ENCODE results near the gene LRRC23. TPM values are rescaled to one million over a fixed set of nuclear protein-coding genes. Genes with fewer than 3 reads are reported as not detected.

The LRRC23 gene
- total RNA-seq, 1 donor from 2014 or later: 7.7 TPM

DNA sequence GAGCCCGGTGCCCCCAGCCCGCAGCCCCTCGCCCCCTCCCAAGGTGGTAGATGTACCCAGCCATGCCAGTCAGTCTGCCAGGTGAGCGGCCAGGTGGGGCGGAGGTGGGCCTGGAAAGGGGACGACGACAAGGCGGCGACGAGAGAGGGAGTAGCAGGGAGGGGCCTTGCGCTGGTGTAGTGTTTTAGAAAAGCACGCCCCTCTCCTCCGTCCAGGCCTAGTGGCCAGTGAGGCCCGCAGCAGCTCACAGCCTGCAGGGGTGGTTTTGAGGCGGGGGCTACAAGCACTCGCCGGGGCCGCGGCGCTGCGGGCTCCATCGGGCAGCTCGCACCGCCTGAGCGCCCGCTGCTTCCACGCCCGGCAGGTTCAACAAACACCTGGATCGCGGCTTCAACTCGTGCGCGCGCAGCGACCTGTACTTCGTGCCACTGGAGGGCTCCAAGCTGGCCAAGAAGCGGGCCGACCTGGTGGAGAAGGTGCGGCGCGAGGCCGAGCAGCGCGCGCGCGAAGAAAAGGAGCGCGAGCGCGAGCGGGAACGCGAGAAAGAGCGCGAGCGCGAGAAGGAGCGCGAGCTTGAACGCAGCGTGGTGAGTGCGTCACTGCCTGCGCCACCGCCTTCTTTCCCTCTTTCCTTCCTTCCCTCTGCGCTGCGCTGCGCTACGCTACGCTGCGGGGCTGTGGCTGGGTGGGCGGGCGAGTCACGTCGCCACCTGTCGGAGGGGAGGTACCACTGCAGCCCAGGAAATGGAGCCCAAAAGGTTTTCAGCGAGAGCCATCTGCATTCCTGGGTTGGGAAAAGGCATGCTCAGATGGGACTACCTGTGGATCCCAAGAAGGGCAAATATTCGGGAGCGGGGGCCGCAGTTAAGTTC, 33.1 kb downstream of the LRRC23 start:
- DNase-seq: peak; percentile 95
- intact Hi-C loops (cut with micrococcal nuclease): no loop called here
- ATAC-seq: peak; percentile 88

DNA sequence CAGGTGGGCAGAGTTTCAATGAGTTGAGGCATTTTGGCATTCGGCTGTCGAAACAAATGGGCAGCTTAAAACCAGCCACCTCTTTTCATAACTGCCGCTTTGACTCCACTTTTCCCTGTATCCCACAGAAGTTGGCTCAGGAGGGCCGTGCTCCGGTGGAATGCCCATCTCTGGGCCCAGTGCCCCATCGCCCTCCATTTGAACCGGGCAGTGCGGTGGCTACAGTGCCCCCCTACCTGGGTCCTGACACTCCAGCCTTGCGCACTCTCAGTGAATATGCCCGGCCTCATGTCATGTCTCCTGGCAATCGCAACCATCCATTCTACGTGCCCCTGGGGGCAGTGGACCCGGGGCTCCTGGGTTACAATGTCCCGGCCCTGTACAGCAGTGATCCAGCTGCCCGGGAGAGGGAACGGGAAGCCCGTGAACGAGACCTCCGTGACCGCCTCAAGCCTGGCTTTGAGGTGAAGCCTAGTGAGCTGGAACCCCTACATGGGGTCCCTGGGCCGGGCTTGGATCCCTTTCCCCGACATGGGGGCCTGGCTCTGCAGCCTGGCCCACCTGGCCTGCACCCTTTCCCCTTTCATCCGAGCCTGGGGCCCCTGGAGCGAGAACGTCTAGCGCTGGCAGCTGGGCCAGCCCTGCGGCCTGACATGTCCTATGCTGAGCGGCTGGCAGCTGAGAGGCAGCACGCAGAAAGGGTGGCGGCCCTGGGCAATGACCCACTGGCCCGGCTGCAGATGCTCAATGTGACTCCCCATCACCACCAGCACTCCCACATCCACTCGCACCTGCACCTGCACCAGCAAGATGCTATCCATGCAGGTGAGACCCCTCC, 34.0 kb downstream of the LRRC23 start:
- DNase-seq (peak; percentile 49), ATAC-seq (peak; percentile 1)
- intact Hi-C loops (cut with micrococcal nuclease): no loop called here

DNA sequence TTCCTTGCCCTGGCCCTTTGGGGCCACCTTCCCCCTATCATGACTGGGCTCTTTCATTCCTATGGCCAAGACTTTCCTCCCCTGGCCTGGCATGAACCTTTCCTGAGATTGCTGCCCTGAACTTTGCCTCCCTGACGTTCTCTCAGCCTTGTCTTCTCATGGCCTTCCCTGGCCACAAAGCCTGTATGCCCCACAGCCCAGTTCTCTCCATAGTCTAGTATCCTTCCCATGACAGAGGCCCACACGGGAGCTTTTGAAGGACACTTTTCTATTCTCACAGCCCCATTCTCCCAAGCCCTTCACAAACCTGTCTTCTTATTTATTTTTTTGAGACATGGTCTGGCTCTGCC, 34.5 kb downstream of the LRRC23 start:
- no peak for DNase-seq
- intact Hi-C loops (cut with micrococcal nuclease): no loop called here

DNA sequence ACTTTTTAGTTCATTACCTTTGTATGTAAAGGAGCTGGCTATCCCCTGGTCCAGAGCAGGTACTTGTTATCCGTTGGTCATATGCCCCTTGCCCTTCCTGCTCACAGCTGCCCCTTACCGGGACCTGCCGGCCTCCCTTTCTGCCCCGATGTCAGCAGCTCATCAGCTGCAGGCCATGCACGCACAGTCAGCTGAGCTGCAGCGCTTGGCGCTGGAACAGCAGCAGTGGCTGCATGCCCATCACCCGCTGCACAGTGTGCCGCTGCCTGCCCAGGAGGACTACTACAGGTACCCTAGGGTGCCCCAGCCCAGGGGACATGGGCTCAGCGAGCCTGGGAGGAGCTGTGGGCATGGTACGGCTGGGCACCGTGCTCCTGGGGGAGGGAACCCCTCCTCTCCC, 36.6 kb downstream of the LRRC23 start:
- ATAC-seq (no peak), DNase-seq (peak; percentile 68)
- intact Hi-C loops (cut with micrococcal nuclease): no loop called here

More for the DNA sequence above, 34.5 kb downstream of the LRRC23 start:
- ATAC-seq: no peak

DNA sequence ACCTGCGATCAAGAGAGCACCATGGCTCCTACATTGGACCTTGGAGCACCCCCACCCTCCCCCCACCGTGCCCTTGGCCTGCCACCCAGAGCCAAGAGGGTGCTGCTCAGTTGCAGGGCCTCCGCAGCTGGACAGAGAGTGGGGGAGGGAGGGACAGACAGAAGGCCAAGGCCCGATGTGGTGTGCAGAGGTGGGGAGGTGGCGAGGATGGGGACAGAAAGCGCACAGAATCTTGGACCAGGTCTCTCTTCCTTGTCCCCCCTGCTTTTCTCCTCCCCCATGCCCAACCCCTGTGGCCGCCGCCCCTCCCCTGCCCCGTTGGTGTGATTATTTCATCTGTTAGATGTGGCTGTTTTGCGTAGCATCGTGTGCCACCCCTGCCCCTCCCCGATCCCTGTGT, 37.2 kb downstream of the LRRC23 start:
- ATAC-seq (no peak), DNase-seq (peak; percentile 42)
- intact Hi-C loops (cut with micrococcal nuclease): no loop called here

DNA sequence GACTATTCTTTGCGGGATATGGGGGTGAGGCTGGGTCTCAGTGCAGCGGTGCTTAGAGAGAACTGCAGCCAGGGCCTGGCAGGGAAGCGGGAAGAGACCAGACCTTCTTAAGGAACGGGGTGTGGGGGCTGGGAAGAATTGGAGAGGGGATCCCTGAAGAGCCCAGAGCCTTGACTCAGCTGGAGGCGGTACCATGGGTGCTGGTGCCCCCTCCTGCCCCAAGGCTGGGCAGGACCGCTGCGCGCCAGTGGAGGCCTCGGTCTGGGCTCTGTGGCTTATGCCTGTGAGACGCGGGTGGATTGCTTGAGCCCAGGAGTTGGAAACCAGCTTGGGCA, 37.7 kb downstream of the LRRC23 start:
- peak; percentile 35 for DNase-seq
- intact Hi-C loops (cut with micrococcal nuclease): no loop called here

DNA sequence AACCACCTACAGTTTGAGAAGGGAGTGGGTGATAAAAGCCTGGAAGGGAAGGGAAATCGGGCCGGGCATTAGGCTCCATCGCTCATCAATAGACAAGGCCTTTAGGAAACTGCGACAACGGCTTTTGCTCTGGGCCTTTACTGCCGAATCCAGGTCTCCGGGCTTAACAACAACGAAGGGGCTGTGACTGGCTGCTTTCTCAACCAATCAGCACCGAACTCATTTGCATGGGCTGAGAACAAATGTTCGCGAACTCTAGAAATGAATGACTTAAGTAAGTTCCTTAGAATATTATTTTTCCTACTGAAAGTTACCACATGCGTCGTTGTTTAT, 38.7 kb downstream of the LRRC23 start:
- intact Hi-C loops (cut with micrococcal nuclease): no loop called here

More for the DNA sequence above, 37.7 kb downstream of the LRRC23 start:
- ATAC-seq: no peak

DNA sequence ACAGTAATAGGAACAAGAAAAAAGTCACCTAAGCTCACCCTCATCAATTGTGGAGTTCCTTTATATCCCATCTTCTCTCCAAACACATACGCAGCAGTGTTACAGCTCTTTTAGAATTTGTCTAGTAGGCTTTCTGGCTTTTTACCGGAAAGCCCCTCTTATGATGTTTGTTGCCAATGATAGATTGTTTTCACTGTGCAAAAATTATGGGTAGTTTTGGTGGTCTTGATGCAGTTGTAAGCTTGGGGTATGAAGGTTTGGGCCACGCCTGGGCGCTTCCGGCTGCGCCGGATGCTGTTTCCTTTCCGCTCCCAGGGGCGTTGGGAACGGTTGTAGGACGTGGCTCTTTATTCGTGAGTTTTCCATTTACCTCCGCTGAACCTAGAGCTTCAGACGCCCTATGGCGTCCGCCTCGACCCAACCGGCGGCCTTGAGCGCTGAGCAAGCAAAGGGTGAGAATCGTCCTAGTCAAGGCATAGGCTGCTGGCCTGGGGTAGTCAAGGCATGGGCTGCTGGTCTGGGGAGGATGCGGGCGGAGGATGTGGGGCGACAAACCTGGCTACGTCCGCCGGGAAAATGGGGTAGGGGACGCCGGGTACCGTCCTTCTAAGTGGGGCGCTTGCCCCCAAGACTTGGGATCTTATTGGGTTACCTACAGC, 39.2 kb downstream of the LRRC23 start, which contains the start of the genes C12orf57 and RNU7-1:
Gene C12orf57, plus strand, starts transcription at position 301 of the 659 bp plus-strand sequence. Its CDS starts 100 bp downstream, at position 401.
Gene RNU7-1, plus strand, starts transcription at position 95 of the 659 bp plus-strand sequence.
- peak; percentile 69 for ATAC-seq
- peak; percentile 86 for DNase-seq
- intact Hi-C loops (cut with micrococcal nuclease): no loop called here

More for the DNA sequence above, 38.7 kb downstream of the LRRC23 start:
- peak; percentile 66 for ATAC-seq
- peak; percentile 75 for DNase-seq

DNA sequence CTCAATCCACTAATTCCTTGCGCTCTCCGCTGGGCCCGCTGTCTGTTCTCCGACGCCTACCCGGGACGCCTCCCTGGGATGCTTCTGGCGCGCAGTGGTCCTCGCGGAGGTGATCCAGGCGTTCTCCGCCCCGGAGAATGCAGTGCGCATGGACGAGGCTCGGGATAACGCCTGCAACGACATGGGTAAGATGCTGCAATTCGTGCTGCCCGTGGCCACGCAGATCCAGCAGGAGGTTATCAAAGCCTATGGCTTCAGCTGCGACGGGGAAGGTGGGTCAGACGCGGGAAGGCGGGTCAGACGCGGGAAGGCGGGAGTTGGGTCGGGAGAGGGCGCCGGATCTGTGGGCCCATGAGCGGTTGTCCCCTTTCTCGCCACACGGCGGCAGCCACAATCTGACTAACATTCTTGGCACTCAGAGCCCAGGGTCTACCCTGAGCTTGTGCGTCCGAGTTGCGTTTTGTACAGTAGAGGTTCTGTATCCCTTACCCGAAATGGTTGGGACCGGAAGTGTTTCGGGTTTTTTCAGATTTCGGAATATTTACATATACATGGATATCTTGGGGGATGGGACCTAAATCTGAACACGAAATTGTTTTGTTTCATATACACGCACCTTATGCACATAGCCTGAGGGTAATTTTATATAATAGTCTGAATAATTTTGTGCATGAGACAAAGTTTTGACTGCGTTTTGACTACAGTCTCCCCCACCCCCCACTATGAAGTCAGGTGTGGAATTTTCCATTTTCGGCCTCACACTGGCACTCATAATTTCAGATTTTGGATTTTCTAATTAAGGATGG, 40.0 kb downstream of the LRRC23 start:
- DNase-seq (peak; percentile 96), ATAC-seq (peak; percentile 76)
- intact Hi-C loops (cut with micrococcal nuclease): no loop called here

DNA sequence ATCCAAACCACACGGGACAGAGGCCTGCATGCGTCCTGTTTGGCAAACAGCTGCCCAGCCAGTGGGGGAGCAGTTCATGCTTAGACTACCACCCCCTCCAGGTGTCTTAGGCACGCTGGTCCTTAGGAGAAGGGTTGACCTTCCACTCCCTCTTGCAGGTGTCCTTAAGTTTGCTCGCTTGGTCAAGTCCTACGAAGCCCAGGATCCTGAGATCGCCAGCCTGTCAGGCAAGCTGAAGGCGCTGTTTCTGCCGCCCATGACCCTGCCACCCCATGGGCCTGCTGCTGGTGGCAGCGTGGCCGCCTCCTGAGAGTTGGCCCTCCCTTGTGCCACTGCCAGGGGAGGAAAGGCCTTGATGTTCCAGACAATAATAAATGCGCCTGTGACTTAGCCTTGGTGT, 41.0 kb downstream of the LRRC23 start:
- intact Hi-C loops (cut with micrococcal nuclease): no loop called here
- no peak for DNase-seq
- no peak for ATAC-seq

DNA sequence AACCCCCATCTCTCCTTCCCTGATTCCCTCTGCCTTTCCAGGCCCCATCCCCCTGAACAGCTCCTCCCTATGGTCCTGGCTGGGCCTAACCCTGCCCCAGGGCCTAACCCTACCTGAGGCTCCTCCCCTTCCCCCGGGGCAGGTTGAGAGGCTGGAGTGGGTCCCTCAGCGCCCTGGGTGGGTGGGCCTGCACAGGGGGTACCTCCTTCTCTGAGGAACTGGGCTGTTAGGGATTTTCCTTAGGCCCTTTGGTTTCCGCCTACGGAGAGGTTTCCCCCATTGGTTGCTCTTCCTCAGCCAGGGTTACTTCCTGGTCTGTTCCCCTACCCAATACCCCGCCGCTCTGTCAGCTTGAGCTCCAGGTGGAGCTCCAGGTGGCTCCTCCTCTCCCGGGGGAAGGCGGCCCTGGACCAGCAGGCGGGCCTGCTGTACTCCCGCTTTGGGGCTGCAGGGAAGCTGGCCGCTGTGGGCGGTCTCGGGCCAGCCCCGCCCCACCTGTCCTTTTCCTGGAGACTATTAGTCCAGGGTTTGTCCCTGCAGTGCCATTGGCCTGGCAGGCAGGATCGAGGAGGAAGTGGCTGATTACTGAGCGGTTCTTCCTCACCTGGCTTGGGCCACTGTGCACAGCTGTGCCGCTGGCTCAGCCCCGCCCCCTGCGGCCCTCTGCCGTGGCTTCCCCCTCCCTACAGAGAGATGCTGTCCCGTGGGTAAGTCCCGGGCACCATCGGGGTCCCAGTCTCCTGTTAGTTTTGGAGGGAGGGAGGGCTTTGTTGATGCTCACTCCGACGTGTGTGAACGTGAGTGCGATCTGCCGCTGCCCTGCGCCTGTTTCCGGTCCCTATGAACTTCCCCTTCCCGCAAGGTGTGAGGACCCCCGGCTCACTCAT, 41.7 kb downstream of the LRRC23 start:
- no peak for ATAC-seq
- intact Hi-C loops (cut with micrococcal nuclease): no loop called here
- peak; percentile 68 for DNase-seq

DNA sequence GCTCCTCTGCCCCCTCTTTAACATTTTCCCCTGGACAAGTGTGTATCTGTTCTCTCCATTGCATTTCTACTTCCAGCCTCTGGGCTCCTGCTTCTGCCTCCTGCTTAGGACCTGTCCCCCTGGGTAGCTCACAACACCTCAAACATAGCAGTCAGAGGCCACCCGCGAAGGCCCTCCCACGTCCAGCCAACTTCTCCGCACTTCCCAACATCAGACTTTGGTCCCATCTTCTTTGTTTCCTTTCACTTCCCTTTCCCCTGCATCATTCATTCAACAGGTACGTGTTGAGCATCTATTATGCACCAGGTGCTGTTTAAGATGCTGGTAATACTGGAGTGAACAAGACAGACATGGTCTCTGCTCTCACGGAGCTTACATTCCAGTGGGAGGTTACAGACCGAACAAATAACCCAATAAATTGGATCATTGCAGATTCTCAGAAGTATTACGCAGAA, 42.3 kb downstream of the LRRC23 start:
- ATAC-seq: no peak
- intact Hi-C loops (cut with micrococcal nuclease): no loop called here
- no peak for DNase-seq

DNA sequence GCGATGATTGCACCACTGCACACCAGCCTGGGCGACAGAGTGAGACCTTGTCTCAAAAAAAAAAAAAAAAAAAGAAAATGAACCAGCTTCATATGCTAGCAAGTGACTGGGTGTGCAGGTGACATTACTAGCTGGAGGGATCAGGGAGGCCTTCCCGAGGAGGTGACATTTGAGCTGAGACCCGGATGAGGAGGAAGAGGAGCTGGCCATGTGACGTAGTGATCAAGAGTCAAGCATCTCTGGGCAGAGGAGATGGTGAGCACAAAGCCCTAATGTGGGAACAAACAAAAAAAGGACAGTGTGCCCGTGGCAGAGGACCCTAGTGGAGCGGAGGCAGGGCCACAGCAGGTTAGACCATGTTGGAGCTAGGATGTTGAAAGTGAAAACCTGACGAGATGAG, 43.0 kb downstream of the LRRC23 start:
- intact Hi-C loops (cut with micrococcal nuclease): no loop called here
- peak; percentile 15 for DNase-seq

DNA sequence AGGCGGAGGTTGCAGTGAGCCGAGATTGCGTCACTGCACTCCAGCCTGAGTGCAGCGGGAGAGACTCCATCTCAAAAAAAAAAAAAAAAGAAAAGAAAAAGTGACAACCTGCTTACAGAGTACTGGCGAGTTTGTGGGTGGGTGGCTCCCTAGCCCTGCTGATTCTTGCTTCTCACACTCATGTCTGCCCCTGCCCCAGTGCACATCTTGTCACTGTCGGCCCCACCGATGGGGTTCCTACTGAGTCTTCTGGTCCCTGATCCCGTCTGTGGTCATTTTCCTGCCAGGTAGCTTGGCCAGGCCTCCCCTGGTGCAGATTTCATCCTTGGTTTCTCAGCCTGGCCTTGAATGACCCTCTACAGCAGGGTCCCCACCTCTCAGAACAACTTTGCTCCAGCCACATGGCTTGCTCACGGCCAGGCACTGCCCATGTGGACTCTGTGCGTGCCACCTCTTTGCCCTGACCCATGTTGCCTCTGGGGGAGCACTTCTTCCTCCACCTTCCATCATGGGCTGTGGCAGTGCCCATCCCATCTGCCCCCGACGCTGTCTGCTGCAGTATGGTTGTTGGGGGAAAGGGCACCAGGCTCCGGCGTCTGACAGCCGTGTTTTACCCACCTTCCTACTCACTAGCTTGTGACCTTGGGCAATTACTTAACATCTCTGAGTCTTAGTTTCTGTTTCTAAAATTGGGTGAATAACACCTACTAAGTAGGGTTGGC, 44.4 kb downstream of the LRRC23 start:
- peak; percentile 24 for DNase-seq
- no peak for ATAC-seq
- intact Hi-C loops (cut with micrococcal nuclease): no loop called here

More for the DNA sequence above, 43.0 kb downstream of the LRRC23 start:
- ATAC-seq: no peak

DNA sequence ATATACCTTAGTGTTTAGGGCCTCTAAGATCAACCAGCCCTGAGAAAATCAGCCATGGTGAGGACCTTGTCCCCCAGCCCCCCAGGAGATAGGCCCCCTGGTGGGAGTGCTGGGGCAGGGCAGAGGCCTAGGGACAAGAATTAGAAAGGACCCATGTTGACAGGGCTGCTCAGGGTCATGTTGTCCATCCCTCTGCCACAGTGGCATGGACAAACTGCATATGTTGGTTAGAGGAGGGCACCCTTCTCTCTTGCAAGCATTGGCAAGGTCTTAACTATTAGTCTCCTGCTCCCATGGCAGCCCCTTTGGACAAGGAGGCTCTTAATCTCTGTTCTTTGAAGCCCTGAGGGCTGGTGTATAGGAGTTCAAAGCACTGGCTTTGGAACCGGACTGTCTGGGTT, 45.8 kb downstream of the LRRC23 start:
- ATAC-seq: no peak
- intact Hi-C loops (cut with micrococcal nuclease): loop anchor here (10.0 kb wide), 1 partner anchor 154 kb away; the partner anchor contains the start of gene C1RL
- peak; percentile 20 for DNase-seq

DNA sequence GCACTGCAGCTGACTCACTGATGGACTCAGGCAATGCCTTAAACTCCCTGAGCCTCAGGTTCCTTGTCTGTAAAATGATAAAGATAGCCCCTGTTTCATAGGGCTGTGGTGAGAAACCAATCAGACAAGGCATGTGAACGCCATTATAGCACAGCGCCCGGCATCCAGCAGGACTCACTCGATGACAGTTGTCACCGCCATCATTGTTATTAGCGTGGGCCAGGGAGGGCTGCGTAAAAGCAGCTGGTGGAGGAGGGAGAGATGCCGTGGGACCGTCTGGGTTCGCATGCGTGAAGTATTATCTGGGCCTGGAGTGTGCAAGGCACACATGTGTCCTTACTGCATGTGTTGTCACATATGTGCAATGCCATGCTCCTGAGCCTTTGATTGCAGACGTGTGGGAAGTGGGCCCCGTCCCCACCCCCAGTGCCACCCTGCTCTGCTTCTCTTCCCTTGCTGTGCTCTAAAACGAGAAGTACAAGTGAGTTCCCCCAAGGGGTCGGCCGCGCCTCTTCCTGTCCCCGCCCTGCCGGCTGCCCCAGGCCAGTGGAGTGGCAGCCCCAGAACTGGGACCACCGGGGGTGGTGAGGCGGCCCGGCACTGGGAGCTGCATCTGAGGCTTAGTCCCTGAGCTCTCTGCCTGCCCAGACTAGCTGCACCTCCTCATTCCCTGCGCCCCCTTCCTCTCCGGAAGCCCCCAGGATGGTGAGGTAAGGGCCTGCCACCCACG, 46.4 kb downstream of the LRRC23 start, which contains the start of gene PTPN6:
Gene PTPN6, plus strand, starts transcription at position 546 of the 730 bp plus-strand sequence. Its CDS starts 157 bp downstream, at position 703.
- intact Hi-C loops (cut with micrococcal nuclease): loop anchor here (10.0 kb wide), 1 partner anchor 154 kb away; the partner anchor contains the start of gene C1RL
- ATAC-seq: peak; percentile 48

More for the DNA sequence above, 46.4 kb downstream of the LRRC23 start, which contains the start of gene PTPN6:
- peak; percentile 80 for DNase-seq

Measured in left ventricle myocardium superior (tissue), 1 donor.